ENCODE measurements around the gene LINGO1.

DNA sequence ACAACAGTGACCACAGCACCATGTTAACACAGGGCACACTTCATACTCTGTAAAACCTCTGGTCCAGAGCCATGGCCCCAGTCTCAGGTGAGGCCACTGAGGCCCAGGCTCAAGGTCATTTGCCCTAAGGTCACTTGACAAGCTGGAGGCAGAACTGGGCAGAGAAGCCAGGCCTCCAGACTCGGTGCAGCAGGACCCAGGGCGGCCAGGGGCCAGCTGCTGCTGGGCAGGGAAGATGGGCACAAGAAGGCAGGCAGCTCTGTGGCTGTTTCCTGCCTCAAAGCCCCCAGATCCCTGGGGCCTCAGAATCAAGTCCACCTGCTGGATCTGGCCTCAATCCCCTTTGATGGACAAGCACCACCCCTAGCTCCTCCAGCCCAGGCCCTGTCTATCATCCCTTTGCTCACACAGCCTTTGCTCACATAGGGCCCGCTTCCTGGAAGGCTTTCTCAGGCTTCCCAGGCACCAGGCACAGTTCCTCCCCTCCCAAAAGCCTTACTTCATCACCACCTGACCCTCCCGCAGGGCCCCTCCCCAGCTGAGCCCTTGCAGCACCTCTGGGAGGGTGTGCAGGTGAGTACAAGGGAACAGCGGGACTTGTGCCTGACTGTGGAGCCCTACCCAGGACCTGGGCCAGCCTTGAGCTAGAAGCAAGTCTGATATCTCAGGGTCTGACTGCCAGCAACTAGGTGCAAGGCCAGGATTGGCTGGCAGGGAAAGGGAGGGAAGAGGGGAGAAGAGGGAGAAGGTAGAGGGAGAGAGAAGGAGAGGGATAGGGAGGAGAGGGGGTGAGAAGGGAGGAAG lies 38.0 kb upstream of the LINGO1 start:
- TF ChIP-seq CTCF (IDR thresholded peaks at IDR 0.05) (no peak), POLR2A (IDR thresholded peaks at IDR 0.05) (no peak)

Measured in adrenal gland (tissue), 5 donors.